ENCODE results near the gene RDM1.

RDM1 gene

DNA sequence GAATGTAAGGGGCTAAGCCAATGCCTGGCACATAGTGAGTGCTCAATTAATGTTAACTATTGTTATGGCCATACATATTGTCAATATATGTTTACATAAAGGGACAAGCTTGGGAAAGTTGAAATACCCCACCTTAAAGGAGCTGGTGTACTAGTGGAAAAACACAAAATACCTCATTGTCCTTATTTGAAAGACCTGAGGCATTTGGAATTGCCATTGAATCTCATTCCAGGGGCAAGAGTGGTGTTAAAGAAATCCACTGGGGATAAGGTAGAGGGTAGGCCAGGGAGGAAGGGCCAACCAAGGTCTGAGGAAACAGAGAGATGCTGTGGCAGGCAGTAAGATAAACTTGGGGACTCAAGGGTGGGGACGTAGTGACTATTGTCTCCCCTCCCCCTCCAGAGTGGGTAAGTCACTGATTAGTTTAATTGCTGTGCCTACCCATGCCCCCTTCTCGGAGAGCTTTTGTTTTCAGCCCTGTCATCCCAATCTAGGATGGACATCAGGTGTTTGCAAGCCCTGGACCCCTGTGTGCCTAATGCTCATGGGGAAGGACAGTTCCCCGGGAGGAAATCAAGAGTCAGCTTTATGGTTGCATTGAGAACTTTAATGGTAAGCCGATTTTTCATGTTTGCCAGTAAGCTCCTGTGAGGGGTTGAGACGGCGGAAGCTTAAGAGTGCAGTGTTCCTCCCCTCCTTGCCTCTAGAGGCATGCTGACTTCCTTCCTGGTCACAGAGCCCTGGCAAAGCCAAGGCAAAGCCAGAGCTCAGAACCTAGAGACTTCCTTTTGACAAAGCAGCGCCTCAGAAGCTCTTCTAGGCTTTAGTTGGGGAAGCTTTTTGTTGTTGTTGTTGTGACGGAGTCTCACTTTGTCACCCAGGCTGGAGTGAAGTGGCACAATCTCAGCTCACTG is 59.4 kb downstream of the RDM1 start:
- no peak for DNase-seq (ENCODE audit: low spot score)

DNA sequence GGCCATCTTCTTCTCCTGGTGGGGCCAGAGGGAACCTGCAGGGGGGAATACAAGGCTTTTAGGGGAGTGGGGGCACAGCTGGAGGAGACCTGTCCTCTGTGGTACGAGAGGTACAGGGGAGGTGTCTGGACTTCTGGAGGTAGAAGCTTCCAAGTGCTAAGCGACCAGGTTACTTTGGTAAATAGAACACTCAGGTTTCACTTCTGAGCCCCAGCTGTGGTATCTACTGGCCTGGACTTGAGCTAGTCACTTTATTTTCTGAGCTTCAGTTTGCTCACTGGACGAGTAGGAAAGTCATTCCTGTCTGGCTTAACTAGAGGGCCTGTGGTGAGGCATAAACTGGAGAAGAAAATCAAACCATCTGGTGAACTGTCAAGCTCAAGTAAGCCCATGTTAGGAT is 61.8 kb downstream of the RDM1 start, which contains the start of gene HEATR9:
Gene HEATR9 (minus strand): TSS at position 155 of the 400 bp plus-strand sequence. CDS start 149 bp downstream, at position 6.
- no peak for DNase-seq (ENCODE audit: low spot score)

Data from AG08396 (cell line).